ENCODE results near the gene FAM237A.

DNA sequence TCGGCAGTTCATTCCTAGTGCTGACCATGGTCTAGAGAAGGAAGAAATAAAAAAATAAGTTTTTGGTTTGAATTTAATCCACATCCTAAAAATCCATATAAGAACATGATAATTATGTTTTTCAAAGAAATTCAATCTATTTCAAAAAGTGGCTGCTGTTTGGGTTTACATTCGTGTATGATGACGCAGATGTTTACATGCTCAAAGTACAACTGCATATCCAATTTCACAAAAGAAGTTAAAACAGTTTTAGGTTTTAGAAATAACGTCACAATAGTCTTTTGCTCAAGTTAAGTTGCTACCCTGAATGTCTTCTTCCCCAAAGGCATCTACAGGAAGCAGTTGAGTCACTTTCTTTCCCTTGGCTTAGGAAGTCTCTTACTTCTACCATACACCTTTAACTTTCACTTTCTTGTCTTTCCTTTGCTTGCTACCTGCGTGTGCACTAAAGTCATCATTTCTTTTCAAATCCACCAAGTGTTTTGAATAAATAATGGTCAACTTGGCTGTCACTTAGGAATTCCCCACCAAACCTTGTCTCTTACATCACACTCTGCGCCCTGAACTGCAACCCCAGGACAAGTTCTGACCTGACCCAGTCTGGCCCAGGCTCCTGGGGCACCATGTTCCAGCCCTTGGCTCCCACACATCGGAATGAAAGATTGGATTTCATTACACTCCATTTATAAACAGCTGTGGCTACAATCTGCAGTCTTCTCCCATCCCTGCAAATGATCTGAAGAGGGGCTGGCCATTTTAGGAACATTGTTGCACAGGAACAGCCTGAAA is 28.4 kb downstream of the FAM237A start:
- TF ChIP-seq, protein P1, sequence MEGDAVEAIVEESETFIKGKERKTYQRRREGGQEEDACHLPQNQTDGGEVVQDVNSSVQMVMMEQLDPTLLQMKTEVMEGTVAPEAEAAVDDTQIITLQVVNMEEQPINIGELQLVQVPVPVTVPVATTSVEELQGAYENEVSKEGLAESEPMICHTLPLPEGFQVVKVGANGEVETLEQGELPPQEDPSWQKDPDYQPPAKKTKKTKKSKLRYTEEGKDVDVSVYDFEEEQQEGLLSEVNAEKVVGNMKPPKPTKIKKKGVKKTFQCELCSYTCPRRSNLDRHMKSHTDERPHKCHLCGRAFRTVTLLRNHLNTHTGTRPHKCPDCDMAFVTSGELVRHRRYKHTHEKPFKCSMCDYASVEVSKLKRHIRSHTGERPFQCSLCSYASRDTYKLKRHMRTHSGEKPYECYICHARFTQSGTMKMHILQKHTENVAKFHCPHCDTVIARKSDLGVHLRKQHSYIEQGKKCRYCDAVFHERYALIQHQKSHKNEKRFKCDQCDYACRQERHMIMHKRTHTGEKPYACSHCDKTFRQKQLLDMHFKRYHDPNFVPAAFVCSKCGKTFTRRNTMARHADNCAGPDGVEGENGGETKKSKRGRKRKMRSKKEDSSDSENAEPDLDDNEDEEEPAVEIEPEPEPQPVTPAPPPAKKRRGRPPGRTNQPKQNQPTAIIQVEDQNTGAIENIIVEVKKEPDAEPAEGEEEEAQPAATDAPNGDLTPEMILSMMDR (conservative IDR thresholded peaks at IDR 0.05; ENCODE audit: low read depth, low read length): no peak
- TF ChIP-seq EZH2 (IDR thresholded peaks at IDR 0.05; ENCODE audit: borderline replicate concordance, low read depth, low read length, poor library complexity, severe bottlenecking): no peak
